Bone marrow (tissue), 2 donors: ENCODE measurements around the gene CNTN5.

ENCODE experiments used
- DNase-seq, 2 donors: peaks; one replicate each; lab custom pipeline; 2025; lab: John Stamatoyannopoulos, UW

CNTN5 gene

DNA sequence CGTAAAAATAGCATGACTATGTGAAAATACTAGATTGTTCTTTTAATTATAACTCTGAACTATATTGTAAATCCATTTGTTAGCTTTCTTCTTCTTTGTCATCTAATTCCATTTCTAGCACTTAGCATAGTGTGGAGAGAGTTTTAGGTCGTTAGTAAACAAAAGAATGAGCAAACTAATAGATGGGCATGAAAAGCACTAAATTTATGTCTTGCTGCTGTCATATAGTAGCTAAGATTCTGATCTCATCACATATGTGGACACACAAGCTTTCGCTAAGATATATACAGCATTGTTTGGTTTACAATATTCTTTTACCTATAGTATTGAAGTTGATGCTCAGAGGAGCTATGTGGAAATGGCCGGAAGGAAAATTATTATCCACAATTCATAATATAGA lies 370.5 kb downstream of the CNTN5 start:
- no peak for DNase-seq

DNA sequence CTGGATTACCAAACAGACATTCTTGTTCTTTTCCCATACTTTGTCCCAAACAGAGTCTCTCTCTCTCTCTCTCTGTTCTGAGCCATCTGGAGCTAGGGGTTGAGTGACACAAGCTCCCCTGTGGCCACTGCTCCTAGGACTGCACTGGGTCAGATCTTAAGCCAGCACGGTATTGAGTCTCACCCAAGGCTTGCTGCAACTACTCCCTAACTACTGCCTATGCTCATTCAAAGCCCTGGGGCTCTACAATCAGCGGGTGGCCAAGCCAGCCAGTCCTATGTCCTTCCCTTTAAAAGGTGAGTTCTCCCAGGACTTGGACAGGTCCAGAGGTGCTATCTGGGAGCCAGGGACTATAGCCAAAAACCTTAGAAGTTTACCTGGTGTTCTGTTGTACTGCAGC lies 385.6 kb downstream of the CNTN5 start:
- no peak for DNase-seq

DNA sequence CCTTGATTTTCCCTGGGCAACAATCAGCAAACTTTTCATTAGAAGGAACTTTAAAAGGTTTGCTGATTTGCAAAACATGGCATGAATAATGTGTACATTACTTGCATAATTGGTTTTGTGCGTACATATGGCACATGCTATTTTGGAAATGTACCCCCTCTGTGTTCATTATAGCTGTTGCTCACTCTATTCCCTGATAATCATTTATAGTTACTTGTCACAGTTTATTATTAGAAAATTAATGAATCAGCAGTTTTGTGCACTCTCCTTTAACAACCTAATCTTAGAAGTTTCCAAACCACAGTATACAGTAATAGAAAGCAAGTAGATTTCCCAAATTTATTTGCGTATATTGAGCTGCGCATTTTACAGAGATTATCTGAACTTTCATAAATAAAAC lies 389.9 kb downstream of the CNTN5 start:
- DNase-seq = no peak

DNA sequence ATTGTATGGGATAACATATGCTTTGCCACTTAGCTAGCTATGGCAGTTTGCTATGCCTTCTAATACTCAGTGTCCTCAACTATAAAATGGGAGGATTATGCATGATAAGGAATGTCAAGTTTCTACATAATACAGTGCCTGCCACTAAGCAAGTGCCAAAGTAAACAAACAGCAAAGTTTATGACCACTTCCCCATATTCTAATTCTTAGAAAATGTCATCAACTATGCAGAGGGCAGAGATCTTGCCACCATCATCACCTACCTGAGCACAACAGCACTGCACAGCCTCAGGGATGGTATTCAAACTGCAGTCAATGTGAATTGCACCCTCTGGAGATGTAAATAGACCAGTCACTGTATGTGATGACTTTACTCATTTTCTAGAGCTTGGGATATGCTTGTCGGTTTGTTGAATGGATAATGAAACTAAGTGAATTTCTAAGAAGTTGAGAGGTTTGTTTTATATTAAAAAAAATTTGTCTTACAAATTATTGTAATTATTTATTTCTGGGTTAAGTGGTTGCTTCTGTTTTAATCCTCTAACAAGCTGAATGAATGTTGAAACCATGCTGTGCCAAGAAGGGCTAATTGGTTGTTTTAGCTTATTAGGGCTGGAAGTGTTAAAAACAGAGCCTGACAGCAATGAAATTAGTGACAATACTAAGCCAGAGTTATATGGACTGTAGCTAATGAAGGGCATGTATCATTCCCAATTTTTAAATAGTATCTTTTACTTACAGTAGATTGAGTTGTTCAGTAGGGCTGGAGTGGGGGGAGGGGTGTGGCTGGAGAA lies 398.4 kb downstream of the CNTN5 start:
- DNase-seq = no peak

DNA sequence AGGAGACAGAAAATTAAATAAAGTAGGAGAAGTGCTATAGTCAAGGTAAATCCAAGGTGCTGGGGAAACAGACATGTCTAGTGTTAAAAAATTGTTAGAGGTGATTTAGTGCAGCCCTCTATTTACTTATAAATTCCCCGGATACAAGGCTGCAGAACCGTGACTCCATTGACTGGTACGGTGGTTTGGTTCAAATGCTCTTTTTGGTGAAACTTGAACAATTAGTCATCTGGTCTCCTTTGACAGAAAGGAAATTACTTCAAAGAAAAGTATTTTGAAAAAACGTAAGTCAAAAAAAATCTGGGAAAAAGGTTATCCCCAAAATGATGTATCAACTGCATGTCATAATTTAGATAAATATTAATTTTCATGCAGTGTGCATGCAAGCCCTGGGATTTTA lies 399.2 kb downstream of the CNTN5 start:
- no peak for DNase-seq

DNA sequence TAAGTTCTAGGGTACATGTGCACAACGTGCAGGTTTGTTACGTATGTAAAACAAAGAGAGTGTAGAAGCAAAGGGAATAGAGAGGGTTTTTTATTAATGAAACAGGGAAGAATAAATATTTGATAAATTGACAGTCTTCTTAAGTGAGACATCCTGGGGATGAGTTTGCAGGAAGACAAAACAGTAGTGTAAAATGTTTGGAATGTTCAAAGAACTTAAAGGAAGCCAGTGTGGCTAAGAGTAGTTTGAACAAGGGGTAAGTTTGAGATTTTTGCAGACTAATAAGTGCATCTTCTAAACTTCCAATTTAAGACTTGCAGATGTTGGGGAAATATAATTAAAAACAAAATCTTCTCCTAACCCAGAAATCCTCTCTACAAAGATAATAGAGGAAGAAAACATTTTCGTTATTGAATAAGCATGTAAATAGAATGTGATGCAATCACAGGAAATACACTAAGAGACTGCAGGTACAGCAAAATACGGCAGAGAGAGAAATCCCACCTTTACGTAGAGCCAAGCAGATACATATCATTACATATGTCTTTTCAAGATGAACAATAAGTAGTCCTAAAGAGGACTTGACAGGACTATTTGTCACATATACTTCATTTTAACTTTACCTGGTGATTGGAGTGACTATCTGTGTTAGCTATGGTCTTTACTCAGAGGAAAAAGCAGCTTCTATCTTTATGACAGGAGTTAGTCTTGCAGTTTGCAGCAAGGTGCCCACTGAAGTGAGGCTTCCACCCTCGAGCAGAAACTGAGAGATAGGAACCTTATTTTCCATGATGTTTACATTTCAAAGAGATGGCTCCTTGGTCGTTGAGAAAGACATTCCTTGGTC lies 402.1 kb downstream of the CNTN5 start:
- DNase-seq = no peak

DNA sequence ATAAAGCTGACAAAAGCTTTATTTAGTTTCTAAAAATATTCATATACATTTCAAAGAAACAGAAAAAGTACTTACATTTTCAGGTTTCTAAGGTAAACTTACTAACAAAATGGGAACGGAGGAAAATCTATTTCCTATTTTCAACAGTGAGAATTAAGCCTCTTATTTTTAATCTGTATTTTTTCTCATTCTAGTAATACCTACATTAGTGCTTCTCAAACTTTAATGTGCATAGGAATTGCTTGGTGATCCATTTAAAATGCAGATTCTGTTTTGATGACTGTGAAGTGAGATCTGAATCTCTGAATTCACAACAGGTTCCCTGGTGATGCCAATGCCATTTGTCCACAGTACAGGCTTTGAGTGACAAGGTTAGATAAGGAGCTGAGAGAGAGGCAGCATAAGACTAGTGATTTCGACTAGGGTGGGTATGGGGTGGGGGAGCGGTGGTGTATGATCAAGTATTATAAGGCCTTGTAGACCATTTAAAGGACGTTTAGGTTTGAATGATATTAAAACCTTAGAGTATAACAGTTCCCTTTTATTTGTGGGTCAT lies 402.8 kb downstream of the CNTN5 start:
- no peak for DNase-seq

DNA sequence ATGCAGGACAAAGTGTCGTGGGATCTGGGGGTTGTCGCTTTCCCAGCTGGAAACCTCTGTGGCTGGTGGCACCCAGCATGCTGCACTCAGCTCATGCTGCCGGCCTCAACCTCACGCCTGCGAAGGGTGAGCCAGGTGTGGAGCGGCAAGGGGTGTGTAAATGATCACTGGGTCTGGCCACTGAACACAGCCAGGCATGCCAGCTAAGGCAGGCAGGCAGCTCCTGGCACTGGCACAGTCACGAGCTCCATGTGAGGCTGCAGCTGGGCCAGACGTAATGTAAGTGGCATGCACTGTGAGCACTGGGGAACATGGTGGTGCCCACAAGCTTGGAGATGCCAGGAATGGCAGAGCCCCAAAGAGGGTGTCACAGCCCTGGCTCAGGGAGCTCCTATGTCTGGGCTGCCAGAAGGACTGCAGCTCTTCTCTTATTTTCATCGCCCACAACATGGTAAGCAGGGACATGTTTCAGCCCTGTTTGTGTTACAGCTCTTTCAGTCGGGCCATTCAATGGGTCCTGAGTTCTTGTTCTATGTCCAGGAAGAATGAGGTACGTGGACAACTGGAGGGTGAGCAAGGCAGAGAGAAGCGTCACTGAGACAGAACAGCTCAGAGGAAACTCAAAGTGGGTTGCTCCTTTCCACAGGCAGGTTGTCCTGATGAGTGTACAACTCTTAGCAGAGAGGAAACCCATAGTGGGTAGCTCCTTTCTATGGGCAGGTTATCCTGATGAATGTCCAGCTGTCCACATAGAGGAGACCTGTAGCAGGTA lies 403.8 kb downstream of the CNTN5 start:
- DNase-seq = no peak

DNA sequence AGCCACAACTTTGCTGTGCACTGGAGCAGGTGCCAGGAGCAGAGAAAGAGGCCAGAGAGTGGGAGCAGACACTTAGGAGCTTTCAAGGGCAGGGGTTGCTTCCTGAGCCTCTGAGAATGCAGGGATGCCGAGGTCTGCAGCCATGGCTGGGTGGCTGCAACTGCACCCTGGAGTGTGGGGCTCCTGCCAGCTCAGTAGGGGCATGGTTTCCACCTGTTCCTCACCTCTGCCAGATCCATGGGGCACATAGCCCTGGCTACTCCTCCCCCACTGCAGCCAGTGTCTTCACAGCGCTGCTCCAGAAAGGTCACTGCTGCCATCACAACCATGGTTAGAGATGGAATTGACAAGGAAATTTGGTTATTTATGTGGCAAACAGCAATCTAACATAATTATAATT lies 404.8 kb downstream of the CNTN5 start:
- DNase-seq = no peak

DNA sequence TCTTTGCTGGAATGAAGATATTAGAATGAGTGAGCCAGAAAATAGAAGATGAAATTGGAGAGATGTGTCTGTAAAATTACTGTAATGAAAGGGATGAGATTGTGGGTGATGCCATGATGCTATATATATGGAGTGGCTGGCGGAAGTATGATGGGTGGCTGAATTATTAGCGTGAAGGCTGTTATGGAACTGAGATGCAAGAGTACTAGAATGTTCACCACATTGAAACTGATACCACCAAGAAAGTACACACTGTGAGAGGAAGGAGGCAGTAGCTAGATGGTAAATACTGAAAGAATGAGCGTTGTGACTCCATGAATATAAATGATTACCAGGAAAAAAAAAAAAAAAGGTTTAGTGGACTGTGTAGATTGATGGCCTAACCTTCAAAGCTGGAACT lies 411.9 kb downstream of the CNTN5 start:
- no peak for DNase-seq

DNA sequence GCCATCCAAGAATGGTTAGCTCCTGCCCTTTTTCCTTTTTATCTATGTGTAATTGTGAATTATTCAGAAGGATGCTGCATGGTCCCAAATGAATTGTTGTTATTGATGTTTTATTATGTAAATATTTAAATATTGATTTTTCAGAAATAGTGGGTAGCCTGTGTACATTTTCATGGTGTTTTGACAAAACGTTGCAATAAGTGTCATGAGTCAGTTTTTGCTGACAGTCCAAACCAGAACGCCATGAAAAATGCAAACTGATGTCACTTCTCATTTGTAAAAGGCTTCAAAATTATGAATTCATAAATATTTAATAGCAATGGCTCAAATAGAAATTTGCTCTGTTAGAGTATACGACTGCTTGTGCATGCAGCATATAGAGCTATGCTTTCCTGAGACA lies 422.5 kb downstream of the CNTN5 start:
- no peak for DNase-seq

DNA sequence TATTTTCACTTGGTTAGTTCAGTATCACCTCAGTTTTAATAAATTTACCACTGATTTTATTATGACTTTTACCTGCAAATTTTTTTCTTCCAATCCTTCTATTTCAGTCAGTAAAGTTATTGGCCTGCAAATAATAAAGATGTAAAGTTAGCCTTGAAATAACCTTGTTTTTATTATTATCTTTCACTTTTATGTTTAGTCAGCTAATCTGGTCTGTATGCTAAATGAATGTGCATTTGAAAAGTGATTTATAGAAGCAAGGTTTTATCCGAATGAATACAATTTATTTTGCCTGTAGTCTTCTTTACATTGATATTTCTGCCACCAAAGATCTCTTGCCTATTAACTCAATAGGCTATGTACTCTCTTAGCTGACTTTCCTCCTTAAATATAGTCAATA lies 425.7 kb downstream of the CNTN5 start:
- DNase-seq = no peak

DNA sequence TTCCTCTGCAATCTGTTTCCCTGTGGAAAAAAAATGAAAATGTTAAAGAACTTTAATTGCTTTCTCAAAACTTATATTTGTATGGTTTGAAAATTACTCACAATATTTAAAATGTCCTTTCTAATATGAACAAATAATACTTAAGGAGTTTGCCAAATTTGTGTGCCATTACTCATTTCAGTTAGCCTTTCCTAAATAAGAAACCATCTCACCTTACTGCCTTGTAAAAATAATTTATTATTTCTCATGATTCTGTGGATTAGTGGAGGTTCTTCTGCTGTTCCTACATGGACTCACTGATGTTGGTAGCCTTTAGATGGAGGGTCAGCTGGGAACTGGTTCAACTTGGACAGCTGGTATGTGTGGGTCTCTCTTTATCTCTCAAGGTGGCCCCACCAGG lies 428.6 kb downstream of the CNTN5 start:
- no peak for DNase-seq

DNA sequence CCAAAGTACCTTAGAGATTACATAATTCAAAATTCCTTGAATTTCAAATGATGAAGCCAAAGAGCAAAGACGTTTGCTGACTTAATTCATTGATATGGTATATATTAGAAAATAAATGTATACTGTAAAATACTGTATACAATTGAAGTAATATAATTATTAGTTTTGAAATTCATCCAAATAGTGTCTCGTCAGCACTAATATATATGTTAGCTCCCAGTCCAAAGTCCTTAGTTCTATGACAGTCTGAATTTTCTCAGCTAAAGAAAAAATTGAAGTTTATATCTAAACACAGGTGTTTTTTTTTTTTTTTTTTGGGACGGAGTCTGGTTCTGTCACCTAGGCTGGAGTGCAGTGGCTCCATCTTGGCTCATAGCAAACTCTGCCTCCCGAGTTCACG lies 431.3 kb downstream of the CNTN5 start:
- DNase-seq = no peak

DNA sequence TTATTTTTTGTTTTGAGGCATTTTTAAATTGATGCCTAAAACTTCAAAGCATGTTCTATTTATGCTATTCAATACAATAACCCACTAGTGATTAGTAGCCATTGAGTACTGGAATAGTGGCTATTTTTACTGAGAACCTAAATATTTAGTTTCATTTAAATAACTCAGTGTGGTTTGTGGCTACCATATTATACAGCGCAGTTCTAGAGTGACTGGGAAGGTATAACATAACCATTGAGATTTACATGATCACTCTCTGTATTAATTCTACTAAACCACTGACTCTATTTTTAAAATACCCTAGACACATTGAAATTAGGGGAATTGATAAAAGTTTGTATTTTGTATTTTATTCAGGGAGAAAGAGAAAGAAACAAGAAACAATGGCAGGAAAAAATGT lies 441.2 kb downstream of the CNTN5 start:
- DNase-seq = no peak

DNA sequence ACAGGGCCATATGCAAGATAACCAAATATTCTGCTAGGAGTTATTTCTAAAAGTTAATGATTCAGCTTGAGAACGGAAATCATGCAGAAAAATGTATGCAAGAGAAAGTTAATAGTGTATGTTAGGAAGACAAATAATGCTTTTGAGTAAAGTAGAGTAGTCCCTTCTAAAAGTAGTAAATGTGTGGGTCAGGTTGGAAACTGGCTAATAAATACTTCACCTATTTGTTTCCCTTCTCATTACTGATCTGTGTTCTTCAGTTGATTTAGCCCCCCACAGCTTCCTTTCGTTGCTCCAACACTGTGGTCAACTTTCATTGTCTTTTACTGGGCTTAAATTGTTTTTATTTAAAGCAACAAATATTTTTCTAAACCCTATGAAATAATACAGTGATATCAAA lies 444.2 kb downstream of the CNTN5 start:
- DNase-seq = no peak

DNA sequence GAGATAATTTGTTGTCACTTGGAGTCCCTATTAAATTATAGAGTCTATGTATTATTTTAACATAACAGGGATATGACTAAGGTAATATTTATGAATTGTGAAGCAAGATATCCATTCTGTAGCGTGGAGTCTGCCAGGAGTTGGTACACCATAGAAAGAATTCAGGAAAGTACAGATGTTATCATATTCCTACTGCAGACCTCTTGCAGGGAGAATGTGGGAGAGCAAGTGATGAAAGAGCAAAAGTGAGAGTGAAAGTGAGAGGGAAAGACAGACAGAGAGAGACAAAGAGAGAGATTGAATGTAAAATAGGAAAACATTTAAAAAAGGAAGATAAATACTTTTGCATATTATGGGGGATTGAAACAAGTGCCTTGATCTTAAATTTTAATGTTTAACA lies 468.8 kb downstream of the CNTN5 start:
- DNase-seq = no peak

DNA sequence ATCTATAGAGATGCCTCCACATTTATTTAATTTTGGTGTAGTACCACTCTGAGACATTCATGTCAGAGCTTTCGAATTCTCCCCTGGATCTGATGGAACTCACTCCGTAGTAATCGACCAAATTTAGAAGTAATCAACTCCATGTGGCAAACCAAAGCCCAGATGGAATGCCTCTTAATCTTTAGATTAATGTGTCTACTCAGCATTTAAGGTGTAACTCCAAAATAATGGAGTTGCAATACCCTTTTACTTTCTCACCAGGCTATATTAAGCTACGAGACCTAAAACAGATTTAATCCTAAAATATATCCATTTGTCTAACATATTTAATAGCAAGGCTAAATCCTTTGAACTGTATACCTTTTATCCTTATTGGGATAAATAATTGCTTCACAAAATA lies 473.3 kb downstream of the CNTN5 start:
- DNase-seq = no peak

DNA sequence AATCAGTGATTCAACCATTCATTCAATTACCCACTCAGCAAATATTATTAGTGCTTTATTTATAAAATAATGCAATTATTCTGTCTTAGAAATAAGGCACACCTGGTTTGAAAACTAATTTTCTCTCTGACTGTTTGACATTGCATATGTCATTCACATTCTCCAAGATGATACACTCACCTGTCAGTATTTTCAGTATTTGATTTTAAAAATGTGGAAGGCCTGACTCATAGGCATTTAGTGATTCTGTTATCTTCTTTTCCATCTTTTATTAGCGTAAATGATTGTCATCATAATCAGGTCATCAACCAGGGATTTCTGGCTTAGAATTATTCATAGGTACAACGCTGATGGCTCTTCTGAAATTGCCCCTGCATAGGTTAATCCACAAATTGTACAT lies 480.9 kb downstream of the CNTN5 start:
- DNase-seq = no peak

DNA sequence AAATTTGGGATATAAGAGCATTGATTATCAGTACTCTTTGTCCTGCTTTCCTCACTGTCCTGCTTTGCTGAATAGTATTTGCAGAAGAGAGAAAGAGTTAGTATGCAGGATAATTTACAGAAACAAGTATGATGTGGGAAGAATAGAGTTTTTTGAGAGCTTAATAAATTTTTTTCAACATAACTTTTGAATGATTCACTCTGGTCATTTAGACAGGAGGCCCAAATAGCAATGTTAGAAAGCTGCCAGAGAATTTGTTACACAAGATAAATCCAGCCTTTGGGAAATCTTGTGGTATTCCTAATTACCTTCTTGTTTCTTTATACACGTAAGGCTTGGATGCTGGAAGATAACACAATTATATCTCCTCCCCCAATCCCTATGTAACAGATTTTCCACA lies 484.6 kb downstream of the CNTN5 start:
- no peak for DNase-seq

DNA sequence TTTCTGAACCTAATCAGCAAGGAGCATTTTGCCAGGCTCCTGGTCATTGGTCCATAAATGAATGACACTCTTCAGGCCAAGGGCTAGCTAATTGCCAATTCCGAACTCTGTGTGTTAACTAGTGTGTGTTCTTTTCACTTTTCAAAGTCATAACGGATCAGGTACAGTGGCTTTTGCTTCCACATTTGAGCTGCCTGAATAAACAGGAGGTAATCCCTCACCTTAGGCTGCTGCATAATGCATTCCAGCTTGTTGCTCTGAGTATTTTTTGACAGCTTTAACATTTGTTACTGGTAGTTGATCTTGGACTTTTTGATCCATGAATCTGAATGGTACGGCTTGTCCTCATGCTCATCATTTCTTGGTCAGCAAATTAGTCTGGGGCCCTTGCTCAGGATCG lies 485.1 kb downstream of the CNTN5 start:
- no peak for DNase-seq

DNA sequence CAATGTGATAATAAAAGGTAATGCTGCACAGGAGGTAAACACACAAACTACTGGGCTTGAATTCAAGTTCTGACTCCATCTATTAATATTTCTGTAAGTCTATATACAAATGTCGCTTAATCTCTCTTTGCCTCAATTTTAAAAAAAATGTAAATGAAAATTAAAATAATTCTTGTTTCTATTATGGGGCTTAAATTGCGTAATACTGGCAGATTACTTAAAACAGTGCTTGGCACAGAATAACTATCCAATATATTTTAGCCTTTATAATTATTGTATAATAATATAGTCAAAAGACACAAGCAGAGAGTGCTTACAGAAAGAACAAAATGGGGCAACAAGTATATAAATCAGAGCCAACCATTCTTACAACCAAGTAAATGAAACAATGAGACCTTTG lies 489.1 kb downstream of the CNTN5 start:
- no peak for DNase-seq

DNA sequence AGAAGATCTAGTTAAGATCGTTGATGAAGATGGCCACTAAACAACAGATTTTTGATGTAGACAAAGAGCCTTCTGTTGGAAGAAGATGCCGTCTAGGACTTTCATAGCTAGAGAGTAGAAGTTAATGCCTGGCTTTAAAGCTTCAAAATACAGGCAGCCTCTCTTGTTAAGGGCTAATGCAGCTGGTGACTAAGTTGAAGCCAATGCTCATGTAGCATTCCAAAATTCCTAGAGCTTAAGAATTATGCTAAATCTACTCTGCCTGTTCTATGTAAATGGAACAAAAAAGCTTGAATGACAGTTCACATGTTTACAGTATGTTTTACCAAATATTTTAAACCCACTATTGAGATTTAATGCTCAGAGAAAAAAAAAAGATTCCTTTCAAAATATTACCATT lies 492.6 kb downstream of the CNTN5 start:
- no peak for DNase-seq
